Kidney (tissue), 14 donors: ENCODE data around the gene ORAI2. TPM values are rescaled to one million over a fixed set of nuclear protein-coding genes. Genes with fewer than 3 reads are reported as not detected.

Experiments
- DNase-seq, 5 donors: peaks; one replicate each; pipeline ENCODE4 v3.0.0-alpha.2; 2013 to 2020
- FAIRE-seq: peaks from 2 replicates; lab custom pipeline; 2012; peaks lifted over from hg19 to GRCh38; lab: Jason Lieb, UNC
- H3K27ac ChIP-seq, 2 donors: one replicate each; pipeline ENCODE4 v1.7.0; 2013; ENCODE audit warnings: low read depth in 2 of 2, low read length in 2 of 2, inconsistent platforms in 1 of 2
- H3K27me3 ChIP-seq: one replicate; pipeline ENCODE4 v1.7.1; 2013; ENCODE audit warnings: low read length, inconsistent platforms; ENCODE audit not compliant: control insufficient read depth, insufficient read depth
- H3K36me3 ChIP-seq, 3 donors: one replicate each; pipeline versions ENCODE4 v1.7.0 to v1.7.1; 2013; ENCODE audit warnings: low read length in 3 of 3, control low read depth in 1 of 3, inconsistent platforms in 1 of 3; ENCODE audit not compliant: insufficient read depth in 3 of 3, control insufficient read depth in 2 of 3
- H3K4me1 ChIP-seq, 3 donors: one replicate each; pipeline versions ENCODE4 v1.7.0 to v1.7.1; 2013; ENCODE audit warnings: low read length in 3 of 3, inconsistent platforms in 1 of 3, low read depth in 1 of 3; ENCODE audit not compliant: control insufficient read depth in 2 of 3, insufficient read depth in 2 of 3
- H3K4me3 ChIP-seq, 3 donors: one replicate each; pipeline versions ENCODE4 v1.7.0 to v1.8.1; 2013; ENCODE audit warnings: low read length in 3 of 3, control low read depth in 1 of 3, inconsistent platforms in 1 of 3
- H3K9ac ChIP-seq, 3 donors: one replicate each; pipeline versions ENCODE4 v1.7.0 to v1.7.1; 2013; ENCODE audit warnings: low read length in 3 of 3, control low read depth in 1 of 3, inconsistent platforms in 1 of 3
- H3K9me3 ChIP-seq, 3 donors: one replicate each; pipeline versions ENCODE4 v1.7.0 to v1.7.1; 2013; ENCODE audit warnings: low read length in 3 of 3, control low read depth in 1 of 3, inconsistent platforms in 1 of 3; ENCODE audit not compliant: control insufficient read depth in 2 of 3, insufficient read depth in 1 of 3
- CTCF ChIP-seq: IDR thresholded peaks from 3 replicates; pipeline ENCODE4 v1.5.1; 2012; ENCODE audit warnings: mild to moderate bottlenecking, moderate library complexity, borderline replicate concordance; ENCODE audit not compliant: insufficient read depth; ENCODE audit errors: extremely low read depth
- intact Hi-C: fragments of 100-400 bp; cut with DNase I; formaldehyde crosslinking; loops from one replicate; pipeline ENCODE4 v1.11.1; 2022
- polyA plus RNA-seq: library from polyadenylated mRNA; stranded (reverse); fragments of 350-450 nt; fragmentation: Illumina TruSeq; extraction: RNeasy Lipid Tissue Mini Kit (QIAGEN cat#74804); gene quantifications from one replicate; pipeline ENCODE4 v1.2.3, GENCODE V29; 2014; ENCODE audit warnings: low read depth, low replicate concordance; ENCODE audit not compliant: insufficient read depth
- total RNA-seq: library from RNA; stranded (reverse); fragmentation: NEBNext Ultra II Directional; extraction: Animal tissue kit (Norgen Biotek cat#: 25700); gene quantifications from one replicate; pipeline ENCODE4 v1.2.1, GENCODE V29; 2021
- donor health status: control.
- donor health status: control.
- donor health status: control.
- donor health status: control.
- donor health status: control.
- donor health status: DM: yes; HTN: yes; CAD: no.
- donor health status: Normal renal cell carcinoma (clear cell type).

Gene ORAI2
- total and polyA plus RNA-seq, 2 donors from 2014 or later, result 13.8 to 45.6 TPM

GRCh38 chr7:102396710-102397019 lies 36.7 kb upstream of the ORAI2 start:
- Histone ChIP-seq H3K9me3 (no peaks in the 10 kb centered on the region), H3K4me3 (peak overlapping the region; percentile 90 to 96 (median 95)), H3K27ac (peak overlapping the region; percentile 80 to 87), H3K36me3 (peaks cover 3 to 13% (median 6%) of the 10 kb centered on the region in 3 donors), H3K4me1 (peaks cover 0 to 11% (median 7%) of the 10 kb centered on the region in 3 donors), H3K9ac (peak overlapping the region; percentile 88 to 99 (median 98)), H3K27me3 (no peaks in the 10 kb centered on the region)
- no peak for TF ChIP-seq CTCF
- intact Hi-C loops, result no loop called here
- FAIRE-seq (no peak), DNase-seq (no peak)

- Histone ChIP-seq H3K9me3 (no peaks in the 10 kb centered on the region), H3K4me3 (no peak overlapping the region), H3K36me3 (peaks cover 3 to 25% (median 6%) of the 10 kb centered on the region in 3 donors), H3K27me3 (no peaks in the 10 kb centered on the region), H3K27ac (no peak overlapping the region), H3K4me1 (peaks cover 0 to 11% (median 7%) of the 10 kb centered on the region in 3 donors), H3K9ac (no peak overlapping the region)
- DNase-seq (no peak), FAIRE-seq (no peak)
- TF ChIP-seq CTCF, result no peak
- intact Hi-C loops, result no loop called here
These were observed 34.8 kb upstream of the ORAI2 start for GRCh38 chr7:102398543-102398942.

- Histone ChIP-seq H3K4me1 (peaks cover 0 to 11% (median 7%) of the 10 kb centered on the region in 3 donors), H3K36me3 (peaks cover 3 to 33% (median 16%) of the 10 kb centered on the region in 3 donors), H3K27ac (no peak overlapping the region), H3K9ac (no peak overlapping the region), H3K4me3 (no peak overlapping the region), H3K27me3 (no peaks in the 10 kb centered on the region), H3K9me3 (no peaks in the 10 kb centered on the region)
- DNase-seq (no peak), FAIRE-seq (no peak)
- intact Hi-C loops, result no loop called here
- no peak for TF ChIP-seq CTCF
These were observed 33.0 kb upstream of the ORAI2 start for GRCh38 chr7:102400360-102400759.

GRCh38 chr7:102403563-102403962 lies 29.8 kb upstream of the ORAI2 start:
- Histone ChIP-seq H3K4me1 (no peaks in the 10 kb centered on the region), H3K9me3 (no peaks in the 10 kb centered on the region), H3K27me3 (no peaks in the 10 kb centered on the region), H3K4me3 (no peak overlapping the region), H3K36me3 (peaks cover 13 to 58% (median 37%) of the 10 kb centered on the region in 3 donors), H3K9ac (no peak overlapping the region), H3K27ac (no peak overlapping the region)
- FAIRE-seq (no peak), DNase-seq (no peak)
- no peak for TF ChIP-seq CTCF
- intact Hi-C loops, result no loop called here
